ENCODE results near the gene SHOC2. TPM values are rescaled to one million over a fixed set of nuclear protein-coding genes. Genes with fewer than 3 reads are reported as not detected.

Gene SHOC2
- total RNA-seq, 4 donors from 2014 or later: 49.2 to 50.9 (median 50.5) TPM

DNA sequence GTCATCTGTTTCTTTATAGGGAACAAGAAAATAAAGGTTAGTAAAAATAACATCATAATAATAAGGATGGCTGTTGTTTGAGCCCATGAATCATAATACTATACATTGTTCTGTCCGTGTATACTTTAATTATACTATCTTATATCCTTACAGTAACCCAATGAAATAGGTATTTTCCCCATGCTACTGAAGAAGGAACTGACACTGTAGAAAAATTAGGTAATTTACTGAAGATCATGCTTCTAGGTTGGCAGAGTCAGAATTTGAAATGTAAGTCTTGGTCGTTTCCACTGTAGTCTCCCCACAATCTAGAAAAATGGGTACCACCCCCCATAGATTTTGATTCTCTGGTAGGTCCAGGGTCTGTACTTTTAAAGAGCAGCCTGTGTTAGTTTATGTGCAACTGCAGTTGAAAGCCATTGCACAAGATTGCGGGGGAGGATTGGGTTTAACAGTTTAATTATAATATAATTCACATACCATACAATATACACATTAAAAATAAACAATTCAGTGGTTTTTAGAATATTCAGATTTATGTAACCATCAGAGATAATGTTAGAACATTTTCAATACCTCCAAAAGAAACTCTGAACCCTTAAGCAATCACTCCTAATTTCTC is 47.7 kb downstream of the SHOC2 start:
- no peak for DNase-seq (ENCODE audit: low spot score in 2 of 2)
- TF ChIP-seq POLR2A (IDR thresholded peaks at IDR 0.05): no peak
- TF ChIP-seq, protein P1, sequence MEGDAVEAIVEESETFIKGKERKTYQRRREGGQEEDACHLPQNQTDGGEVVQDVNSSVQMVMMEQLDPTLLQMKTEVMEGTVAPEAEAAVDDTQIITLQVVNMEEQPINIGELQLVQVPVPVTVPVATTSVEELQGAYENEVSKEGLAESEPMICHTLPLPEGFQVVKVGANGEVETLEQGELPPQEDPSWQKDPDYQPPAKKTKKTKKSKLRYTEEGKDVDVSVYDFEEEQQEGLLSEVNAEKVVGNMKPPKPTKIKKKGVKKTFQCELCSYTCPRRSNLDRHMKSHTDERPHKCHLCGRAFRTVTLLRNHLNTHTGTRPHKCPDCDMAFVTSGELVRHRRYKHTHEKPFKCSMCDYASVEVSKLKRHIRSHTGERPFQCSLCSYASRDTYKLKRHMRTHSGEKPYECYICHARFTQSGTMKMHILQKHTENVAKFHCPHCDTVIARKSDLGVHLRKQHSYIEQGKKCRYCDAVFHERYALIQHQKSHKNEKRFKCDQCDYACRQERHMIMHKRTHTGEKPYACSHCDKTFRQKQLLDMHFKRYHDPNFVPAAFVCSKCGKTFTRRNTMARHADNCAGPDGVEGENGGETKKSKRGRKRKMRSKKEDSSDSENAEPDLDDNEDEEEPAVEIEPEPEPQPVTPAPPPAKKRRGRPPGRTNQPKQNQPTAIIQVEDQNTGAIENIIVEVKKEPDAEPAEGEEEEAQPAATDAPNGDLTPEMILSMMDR (IDR thresholded peaks at IDR 0.05): no peak
- no peak for TF ChIP-seq EP300 (IDR thresholded peaks at IDR 0.05)
- peaks cover 0 to 42% (median 5%) of the 10 kb centered on the region in 4 donors for H3K4me1 ChIP-seq
- no peak overlapping the region for H3K27ac ChIP-seq
- 71 to 72% methylated on average over 3 of the region's 3 CpGs for WGBS, 2 donors
- no peaks in the 10 kb centered on the region for H3K9me3 ChIP-seq
- no peaks in the 10 kb centered on the region for H3K27me3 ChIP-seq
- H3K4me3 ChIP-seq: no peak overlapping the region
- H3K36me3 ChIP-seq: no peaks in the 10 kb centered on the region

DNA sequence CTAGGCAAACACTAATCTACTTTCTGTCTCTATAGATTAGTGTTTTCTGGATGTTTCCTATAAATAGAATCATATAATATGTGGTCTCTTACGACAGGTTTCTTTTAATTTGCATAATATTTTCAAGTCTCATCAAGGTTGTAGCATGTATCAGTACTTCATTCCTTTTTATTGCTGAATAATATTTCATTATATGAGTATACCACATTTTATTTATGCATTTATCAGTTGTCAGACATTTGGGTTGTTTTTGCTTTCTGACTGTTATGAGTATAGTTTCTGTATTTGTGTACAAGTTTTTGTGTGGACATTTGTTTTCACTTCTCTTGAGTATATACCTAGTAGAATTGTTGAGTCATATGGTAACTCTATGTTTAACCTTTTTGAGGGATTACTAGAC is 48.2 kb downstream of the SHOC2 start:
- TF ChIP-seq, protein P1 (IDR thresholded peaks at IDR 0.05): no peak
- no peaks in the 10 kb centered on the region for H3K9me3 ChIP-seq
- H3K27me3 ChIP-seq: no peaks in the 10 kb centered on the region
- no peaks in the 10 kb centered on the region for H3K36me3 ChIP-seq
- H3K4me3 ChIP-seq: no peak overlapping the region
- DNase-seq (ENCODE audit: low spot score in 2 of 2): no peak
- H3K4me1 ChIP-seq: peaks cover 0 to 38% (median 5%) of the 10 kb centered on the region in 4 donors
- no peak overlapping the region for H3K27ac ChIP-seq
- whole genome bisulfite sequencing, 2 donors: 0% methylated on average over 1 of the region's 1 CpG

DNA sequence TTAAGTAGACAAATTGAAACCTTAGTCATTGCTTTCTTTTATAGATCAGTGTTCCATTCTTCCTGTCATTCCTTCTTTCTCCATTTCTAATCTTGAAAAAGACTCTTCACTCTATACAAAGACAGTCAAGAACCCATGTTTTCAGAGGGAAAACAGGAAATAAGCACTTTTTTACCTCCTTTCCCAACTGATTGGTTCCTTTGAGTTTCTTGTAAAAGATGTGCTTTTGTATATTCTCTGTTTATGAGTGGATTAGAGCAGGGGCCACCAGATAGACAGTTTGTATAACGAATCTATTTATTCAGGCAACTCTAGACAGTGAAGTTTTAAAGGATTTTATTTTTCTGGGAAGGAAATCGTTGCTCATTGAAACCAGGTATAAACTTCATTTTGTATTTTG is 49.8 kb downstream of the SHOC2 start:
- WGBS, 2 donors: 82 to 84% methylated on average over 2 of the region's 2 CpGs
- no peak overlapping the region for H3K4me3 ChIP-seq

GRCh38 chr10:110971638-110972037 is 52.2 kb downstream of the SHOC2 start:
- Histone ChIP-seq H3K36me3 (no peaks in the 10 kb centered on the region), H3K27ac (no peak overlapping the region), H3K4me1 (peaks cover 0 to 14% (median 1%) of the 10 kb centered on the region in 4 donors), H3K27me3 (no peaks in the 10 kb centered on the region), H3K4me3 (no peak overlapping the region), H3K9me3 (no peaks in the 10 kb centered on the region)
- DNase-seq (ENCODE audit: low spot score in 2 of 2): no peak
- TF ChIP-seq EP300 (IDR thresholded peaks at IDR 0.05): no peak
- TF ChIP-seq POLR2A (IDR thresholded peaks at IDR 0.05): no peak
- TF ChIP-seq, protein P1 (IDR thresholded peaks at IDR 0.05): no peak

More for the DNA sequence above, 49.8 kb downstream of the SHOC2 start:
- no peaks in the 10 kb centered on the region for H3K27me3 ChIP-seq
- H3K27ac ChIP-seq: no peak overlapping the region
- TF ChIP-seq, protein P1 (IDR thresholded peaks at IDR 0.05): no peak
- TF ChIP-seq POLR2A (IDR thresholded peaks at IDR 0.05) (no peak), EP300 (IDR thresholded peaks at IDR 0.05) (no peak)
- DNase-seq (ENCODE audit: low spot score in 2 of 2): no peak
- H3K36me3 ChIP-seq: no peaks in the 10 kb centered on the region
- no peaks in the 10 kb centered on the region for H3K9me3 ChIP-seq
- peaks cover 0 to 35% (median 5%) of the 10 kb centered on the region in 4 donors for H3K4me1 ChIP-seq

GRCh38 chr10:110972231-110973134 is 53.1 kb downstream of the SHOC2 start:
- Histone ChIP-seq H3K27me3 (no peaks in the 10 kb centered on the region), H3K27ac (no peak overlapping the region), H3K4me1 (peaks cover 0 to 10% (median 0%) of the 10 kb centered on the region in 4 donors), H3K36me3 (no peaks in the 10 kb centered on the region), H3K9me3 (no peaks in the 10 kb centered on the region), H3K4me3 (no peak overlapping the region)
- DNase-seq (ENCODE audit: low spot score in 2 of 2): no peak
- TF ChIP-seq, protein P1 (IDR thresholded peaks at IDR 0.05): no peak
- WGBS, 2 donors: 75 to 85% methylated on average over 5 of the region's 5 CpGs
